ENCODE measurements around the gene UFSP2.

UFSP2 gene

GRCh38 chr4:185351691-185352090 is 74.1 kb downstream of the UFSP2 start:
- no peak for DNase-seq

All from NCI-H1417 treated with DMSO at 0.1 percent for 48 hours (cell line).